ENCODE results near the gene CACNB4.

The CACNB4 gene

DNA sequence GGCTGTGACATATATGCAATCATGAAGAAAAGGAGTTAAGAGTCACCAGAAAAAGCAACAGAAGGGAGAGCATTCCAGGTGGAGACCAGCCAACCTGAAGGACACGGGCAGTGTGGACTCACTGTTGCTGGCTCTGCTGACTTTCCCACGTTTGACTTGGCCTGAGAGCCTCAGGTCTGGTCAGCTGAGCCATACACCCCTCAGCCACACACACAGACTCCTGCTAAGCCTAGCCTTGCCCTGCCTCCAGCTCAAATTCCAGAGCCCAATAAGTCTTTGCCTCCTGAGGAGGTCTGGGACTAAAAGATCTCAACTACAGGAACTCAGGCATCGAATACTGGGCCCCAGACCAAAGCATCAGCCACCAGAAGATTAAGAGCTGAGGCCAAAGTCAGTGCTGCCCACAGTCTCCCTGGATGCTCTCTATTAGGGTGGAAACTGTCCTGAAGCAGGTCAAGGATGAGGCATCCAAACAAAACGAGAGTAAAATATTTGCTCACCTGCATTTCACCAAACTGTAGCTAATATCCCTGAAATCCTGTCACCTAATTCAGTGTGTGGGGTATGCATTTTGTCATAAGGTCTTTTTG lies 23.3 kb downstream of the CACNB4 start:
- H3K4me3 ChIP-seq (ENCODE audit: low read length): no peak overlapping the region
- DNase-seq (ENCODE audit: low read depth): no peak
- no peak for TF ChIP-seq CTCF (conservative IDR thresholded peaks at IDR 0.05; ENCODE audit: low read length)

- TF ChIP-seq CTCF (conservative IDR thresholded peaks at IDR 0.05; ENCODE audit: low read length): no peak
- no peak for DNase-seq (ENCODE audit: low read depth)
- no peak overlapping the region for H3K4me3 ChIP-seq (ENCODE audit: low read length)
Observed at GRCh38 chr2:152072011-152072410, 26.8 kb downstream of the CACNB4 start.

DNA sequence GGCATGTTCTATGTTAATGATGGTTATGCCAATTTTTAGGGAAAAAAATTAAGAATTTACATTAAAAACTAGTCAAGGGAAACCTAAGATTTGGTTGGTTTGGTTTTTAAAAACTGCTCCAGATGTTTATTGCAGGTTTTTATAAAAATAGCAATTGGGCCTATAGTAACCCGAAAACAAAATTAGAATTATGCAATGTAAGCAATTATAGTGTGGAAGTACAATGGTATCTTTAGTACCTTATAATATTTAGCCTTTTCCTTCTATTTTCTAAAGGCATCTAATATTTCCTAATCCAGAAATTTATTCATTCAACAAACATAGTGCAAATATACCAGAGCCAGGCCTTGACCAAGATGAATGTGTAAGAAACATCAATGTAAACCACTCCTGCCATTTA lies 27.3 kb downstream of the CACNB4 start:
- no peak overlapping the region for H3K4me3 ChIP-seq (ENCODE audit: low read length)
- TF ChIP-seq CTCF (conservative IDR thresholded peaks at IDR 0.05; ENCODE audit: low read length): no peak
- no peak for DNase-seq (ENCODE audit: low read depth)

DNA sequence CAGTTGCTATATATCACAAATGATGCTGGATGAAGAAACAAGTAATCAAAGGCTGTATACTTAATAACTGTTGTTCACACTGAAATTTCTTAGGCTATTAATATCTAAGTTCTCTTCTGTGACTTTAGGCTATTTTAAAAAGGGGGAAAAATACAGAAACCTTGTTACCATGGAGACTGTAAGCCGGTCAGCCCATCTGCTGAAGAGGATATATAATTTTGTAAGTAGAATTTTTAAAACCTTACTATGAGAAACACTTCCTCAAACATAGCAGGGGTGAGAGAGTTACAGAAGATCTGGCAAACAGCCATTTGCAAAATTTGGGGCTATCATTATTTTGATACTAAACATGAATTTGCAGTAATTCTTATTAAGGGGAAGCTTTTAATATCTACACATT lies 27.8 kb downstream of the CACNB4 start:
- TF ChIP-seq CTCF (conservative IDR thresholded peaks at IDR 0.05; ENCODE audit: low read length): no peak
- H3K4me3 ChIP-seq (ENCODE audit: low read length): no peak overlapping the region
- DNase-seq (ENCODE audit: low read depth): no peak

- no peak for TF ChIP-seq CTCF (conservative IDR thresholded peaks at IDR 0.05; ENCODE audit: low read length)
- H3K4me3 ChIP-seq (ENCODE audit: low read length): no peak overlapping the region
- DNase-seq (ENCODE audit: low read depth): no peak
Observed at GRCh38 chr2:152068226-152068625, 30.6 kb downstream of the CACNB4 start.

DNA sequence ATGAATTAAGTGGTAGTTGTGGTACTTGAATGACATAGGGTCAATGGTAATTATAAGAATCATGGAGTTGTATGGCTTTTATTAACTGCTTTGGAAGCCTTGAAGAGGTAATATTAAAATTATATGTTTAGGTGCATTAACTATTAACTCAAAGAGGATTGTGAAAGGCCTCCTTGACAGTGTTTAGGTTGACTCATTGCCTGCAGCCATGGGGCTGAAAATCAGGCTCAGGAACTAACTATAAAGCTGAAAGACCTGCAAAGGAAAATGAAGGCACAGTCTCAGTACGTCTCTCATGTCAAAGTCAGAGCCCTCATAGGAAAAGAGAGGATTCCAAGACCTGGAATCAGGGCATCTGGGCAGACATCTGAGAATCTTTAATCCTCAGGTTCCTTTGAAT lies 31.0 kb downstream of the CACNB4 start:
- H3K4me3 ChIP-seq (ENCODE audit: low read length): no peak overlapping the region
- no peak for TF ChIP-seq CTCF (conservative IDR thresholded peaks at IDR 0.05; ENCODE audit: low read length)
- DNase-seq (ENCODE audit: low read depth): no peak

DNA sequence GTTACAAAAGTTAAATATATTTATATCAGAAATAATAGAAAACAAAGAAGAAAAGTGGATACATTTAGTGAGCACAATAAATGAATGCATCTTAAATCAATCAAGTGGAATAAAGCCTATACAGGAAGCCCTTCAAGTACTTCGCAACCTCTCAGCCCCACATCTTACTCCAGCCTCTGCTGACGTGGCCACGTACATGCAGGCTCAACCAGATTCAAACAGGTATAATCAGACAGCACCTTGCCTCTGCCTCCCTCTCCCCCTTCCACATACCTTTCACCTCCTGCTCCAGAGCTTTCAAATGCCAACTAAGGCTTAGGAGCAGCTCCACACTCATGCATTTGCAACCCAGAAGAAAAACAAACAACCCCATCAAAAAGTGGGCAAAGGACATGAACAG lies 32.9 kb downstream of the CACNB4 start:
- no peak for TF ChIP-seq CTCF (conservative IDR thresholded peaks at IDR 0.05; ENCODE audit: low read length)
- H3K4me3 ChIP-seq (ENCODE audit: low read length): no peak overlapping the region
- no peak for DNase-seq (ENCODE audit: low read depth)

Measured in AG10803 (cell line).